Upper lobe of left lung (tissue), 6 donors: Measurements from ENCODE around the gene CYGB. TPM values are rescaled to one million over a fixed set of nuclear protein-coding genes. Genes with fewer than 3 reads are reported as not detected.

Experiments used
- ATAC-seq, 2 donors: fragments of 200-7000 bp; cut with Tn5 transposase; one replicate each; pipeline ENCODE4 v1.9.1; 2022; ENCODE audit warnings: mild to moderate bottlenecking in 2 of 2, moderate library complexity in 2 of 2; ENCODE audit not compliant: low FRiP score in 2 of 2
- DNase-seq, 2 donors: peaks; one replicate each; pipeline ENCODE4 v3.0.0-alpha.2; 2019 to 2020
- H3K27ac ChIP-seq, 4 donors: fragments of 200-600 bp; sonication (generic); one replicate each; pipeline ENCODE4 v1.5.1; 2016 to 2019
- H3K27me3 ChIP-seq, 4 donors: fragments of 200-600 bp; sonication (generic); one replicate each; pipeline ENCODE4 v1.5.1; 2017 to 2019
- H3K36me3 ChIP-seq, 4 donors: fragments of 200-600 bp; sonication (generic); one replicate each; pipeline ENCODE4 v1.5.1; 2016 to 2019
- H3K4me1 ChIP-seq, 4 donors: fragments of 200-600 bp; sonication (generic); one replicate each; pipeline ENCODE4 v1.5.1; 2018 to 2019
- H3K4me3 ChIP-seq, 4 donors: fragments of 200-600 bp; sonication (generic); one replicate each; pipeline ENCODE4 v1.5.1; 2017 to 2019; ENCODE audit warnings: mild to moderate bottlenecking in 2 of 4, moderate library complexity in 1 of 4
- H3K9me3 ChIP-seq, 4 donors: fragments of 200-600 bp; sonication (generic); one replicate each; pipeline ENCODE4 v1.5.1; 2018 to 2019
- CTCF ChIP-seq, 6 experiments: fragments of 450-650 bp in 4 of 6; fragments of 200-600 bp in 2 of 6; sonication (generic) in 2 of 6; IDR thresholded peaks; one replicate each; pipeline ENCODE4 v1.5.1; 2016 to 2019; ENCODE audit warnings: antibody characterized with exemption in 6 of 6
- EP300 ChIP-seq, 4 donors: sonication (generic); formaldehyde crosslinking; IDR thresholded peaks; one replicate each; pipeline ENCODE4 v1.5.1; 2017; ENCODE audit warnings: antibody characterized with exemption in 4 of 4, control low read depth in 2 of 4
- POLR2A ChIP-seq, 4 donors: fragments of 450-650 bp; IDR thresholded peaks; one replicate each; pipeline ENCODE4 v1.5.1; 2016 to 2017; ENCODE audit warnings: antibody characterized with exemption in 4 of 4, mild to moderate bottlenecking in 2 of 4
- POLR2AphosphoS5 ChIP-seq, 2 donors: sonication (generic); formaldehyde crosslinking; IDR thresholded peaks; one replicate each; pipeline ENCODE4 v1.5.1; 2017; ENCODE audit warnings: antibody characterized with exemption in 2 of 2
- WGBS, 2 donors: methylation state at CpG; one replicate each; pipeline ENCODE4 v1.1.5; 2017 to 2018; 5-methylcytosine and 5-hydroxymethylcytosine counted together
- total RNA-seq, 6 donors: library from RNA; depleted of rRNA in 4 of 6; stranded (reverse); fragments of >200 nt in 4 of 6; gene quantifications; one replicate each; pipeline versions ENCODE4 v1.1.0 to v1.2.1, GENCODE V29; 2016 to 2021
- donor health status: DM: no; HTN: no; CAD: no; lungs with moderate emphysema.
- donor health status: DM: no; HTN: yes; CAD: no; lungs with severe emphysema.

The CYGB gene
- total RNA-seq, 6 donors from 2014 or later: 6.4 to 33.9 (median 16.6) TPM

DNA sequence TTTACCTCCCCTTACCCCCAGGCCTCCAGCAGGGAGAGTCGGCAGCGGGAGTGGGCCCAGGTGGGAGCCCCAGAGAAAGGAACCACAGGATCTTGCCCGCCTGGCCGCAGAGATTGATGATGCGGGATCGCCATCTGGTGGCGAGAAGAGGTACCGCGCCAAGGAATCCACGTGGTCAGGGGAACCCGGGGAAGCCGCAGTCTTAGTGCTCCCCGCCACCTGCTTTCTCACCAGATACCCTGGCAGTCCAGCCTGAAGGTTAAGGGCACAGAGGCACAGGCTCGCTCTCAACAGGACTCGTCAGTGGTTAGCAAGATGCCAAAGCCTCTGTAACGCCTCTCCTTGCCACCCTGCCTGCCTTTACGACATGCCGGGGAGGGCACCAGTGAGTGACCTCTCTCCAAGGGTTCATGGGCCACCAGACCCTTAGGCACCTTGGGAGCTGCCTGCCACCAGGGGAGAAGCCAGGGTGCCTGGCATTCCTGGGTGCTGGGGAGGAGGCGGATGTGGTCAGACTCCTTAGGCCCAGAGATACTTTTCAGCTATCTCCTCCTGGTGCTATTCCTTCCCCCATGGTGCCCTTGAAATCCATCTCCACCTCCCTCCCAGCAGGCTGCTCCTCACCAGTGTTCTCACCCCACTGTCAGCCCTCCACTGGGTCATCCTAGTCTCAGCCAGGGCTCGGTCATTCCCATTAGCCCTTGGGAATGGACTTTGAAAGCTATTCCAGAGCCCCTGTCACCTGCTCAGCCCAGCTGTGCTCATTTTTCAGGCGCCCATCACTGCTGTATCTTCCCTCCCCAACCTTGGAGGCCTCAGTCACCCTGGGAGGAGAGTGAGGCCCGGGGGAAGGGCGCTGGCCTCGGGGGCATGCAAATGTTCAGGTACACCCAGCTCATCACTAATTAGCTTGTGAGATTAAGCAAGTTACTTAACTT, 30.8 kb downstream of the CYGB start:
- Histone ChIP-seq H3K27me3 (no peaks in the 10 kb centered on the region), H3K4me1 (peaks cover 7 to 22% (median 14%) of the 10 kb centered on the region in 4 donors), H3K9me3 (no peaks in the 10 kb centered on the region), H3K4me3 (no peak overlapping the region), H3K27ac (no peak overlapping the region), H3K36me3 (no peaks in the 10 kb centered on the region)
- TF ChIP-seq EP300 (IDR thresholded peaks at IDR 0.05) (no peak), POLR2A (IDR thresholded peaks at IDR 0.05) (no peak), POLR2AphosphoS5 (IDR thresholded peaks at IDR 0.05) (peak in 1 of 2 donors; percentile 12), CTCF (IDR thresholded peaks at IDR 0.05) (peak; percentile 94 to 98 (median 98))
- DNase-seq (peak in 1 of 2 donors; percentile 87), ATAC-seq (peak; percentile 84 to 87)
- 32 to 69% methylated on average over 2 to 24 of the region's 24 CpGs for WGBS, 2 donors

- no peak overlapping the region for H3K4me3 ChIP-seq
- no peaks in the 10 kb centered on the region for H3K9me3 ChIP-seq
- DNase-seq (no peak), ATAC-seq (no peak)
- no peak overlapping the region for H3K27ac ChIP-seq
- TF ChIP-seq EP300 (IDR thresholded peaks at IDR 0.05) (no peak), POLR2A (IDR thresholded peaks at IDR 0.05) (no peak), CTCF (IDR thresholded peaks at IDR 0.05) (no peak), POLR2AphosphoS5 (IDR thresholded peaks at IDR 0.05) (no peak)
- H3K4me1 ChIP-seq: peaks cover 23 to 33% (median 26%) of the 10 kb centered on the region in 4 donors
- H3K36me3 ChIP-seq: no peaks in the 10 kb centered on the region
- no peaks in the 10 kb centered on the region for H3K27me3 ChIP-seq
- 48 to 66% methylated on average over 7 of the region's 7 CpGs for WGBS, 2 donors
These were observed 33.4 kb downstream of the CYGB start for GRCh38 chr17:76504117-76504516.

DNA sequence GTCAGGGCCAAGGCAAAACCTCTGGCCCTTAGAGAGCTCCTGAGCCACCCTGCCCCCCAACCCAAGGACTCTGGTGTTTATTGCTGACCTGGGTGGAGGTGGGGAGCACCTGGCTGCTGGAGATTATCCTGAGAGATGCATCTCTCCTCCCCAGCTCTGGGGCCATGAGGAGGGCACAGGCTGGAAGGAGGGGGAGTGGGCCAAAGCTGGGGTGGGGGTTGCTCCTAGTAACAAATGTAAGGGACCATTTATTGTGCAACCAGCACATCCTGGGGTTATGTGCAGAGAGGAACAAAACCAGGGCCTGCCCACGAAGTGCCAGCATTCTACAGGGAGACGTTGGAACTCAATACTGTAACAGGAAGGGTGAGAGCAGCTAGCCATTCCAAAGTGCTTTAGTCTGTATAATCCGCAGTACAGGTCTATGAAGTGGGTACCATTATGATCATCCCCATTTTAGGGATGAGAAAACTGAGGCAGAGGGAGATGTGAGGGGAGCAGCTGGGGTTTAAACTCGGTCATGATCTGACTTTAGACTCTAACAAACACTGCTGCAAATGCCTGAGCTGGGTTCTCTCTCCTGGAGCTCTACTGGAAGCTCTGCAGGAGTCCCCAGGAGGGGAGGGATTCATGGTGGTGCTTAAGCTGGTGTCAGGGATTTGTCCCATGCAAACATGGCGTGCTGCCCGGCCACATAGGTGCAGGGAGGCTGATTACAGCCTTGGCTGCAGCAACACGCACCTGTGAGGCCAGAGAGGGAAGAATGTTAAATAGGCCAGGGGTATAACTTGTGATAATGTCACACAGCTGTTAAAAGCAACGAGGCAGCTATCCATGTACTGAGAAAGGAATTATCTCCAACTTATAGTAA, 34.9 kb downstream of the CYGB start:
- DNase-seq (peak in 1 of 2 donors; percentile 45), ATAC-seq (no peak)
- Histone ChIP-seq H3K27me3 (no peaks in the 10 kb centered on the region), H3K27ac (peak overlapping the region; percentile 91 to 95 (median 94)), H3K36me3 (no peaks in the 10 kb centered on the region), H3K9me3 (no peaks in the 10 kb centered on the region), H3K4me3 (no peak overlapping the region), H3K4me1 (peaks cover 39 to 48% (median 42%) of the 10 kb centered on the region in 4 donors)
- WGBS, 2 donors: 84 to 87% methylated on average over 8 of the region's 8 CpGs
- TF ChIP-seq POLR2A (IDR thresholded peaks at IDR 0.05) (no peak), POLR2AphosphoS5 (IDR thresholded peaks at IDR 0.05) (no peak), CTCF (IDR thresholded peaks at IDR 0.05) (no peak), EP300 (IDR thresholded peaks at IDR 0.05) (no peak)

DNA sequence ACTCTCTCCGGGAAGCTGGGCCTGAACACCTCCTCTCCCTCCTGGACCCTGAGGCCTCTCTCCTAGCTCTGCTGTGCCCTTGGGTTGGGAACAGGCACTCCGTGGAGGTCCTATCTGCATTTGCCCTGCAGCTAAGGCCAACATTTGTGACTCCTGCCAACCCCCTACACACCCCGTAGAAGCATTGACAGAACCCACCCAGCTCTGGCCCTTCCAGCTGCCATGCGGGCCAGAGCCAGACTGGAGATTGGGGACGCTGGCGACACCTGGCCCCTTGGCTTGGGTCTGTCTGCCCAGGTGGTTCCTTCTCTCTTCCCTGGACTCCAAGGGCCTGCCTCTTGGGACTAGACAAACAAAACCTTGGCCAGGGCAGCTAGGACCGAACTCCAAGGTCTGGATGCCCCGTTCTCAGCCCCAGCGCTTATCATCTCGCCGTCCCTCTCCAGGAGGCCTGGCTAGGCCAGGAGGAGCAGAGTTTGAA, 35.6 kb downstream of the CYGB start:
- Histone ChIP-seq H3K4me3 (peak overlapping the region in 3 of 4 donors; percentile 74 to 82 (median 75)), H3K27me3 (no peaks in the 10 kb centered on the region), H3K36me3 (no peaks in the 10 kb centered on the region), H3K4me1 (peaks cover 44 to 55% (median 48%) of the 10 kb centered on the region in 4 donors), H3K9me3 (no peaks in the 10 kb centered on the region), H3K27ac (peak overlapping the region; percentile 91 to 95 (median 94))
- WGBS, 2 donors: 48 to 68% methylated on average over 3 to 11 of the region's 11 CpGs
- ATAC-seq (no peak), DNase-seq (no peak)
- TF ChIP-seq EP300 (IDR thresholded peaks at IDR 0.05): no peak
- peak in 1 of 2 donors; percentile 6 for TF ChIP-seq POLR2AphosphoS5 (IDR thresholded peaks at IDR 0.05)
